ENCODE measurements around the gene RNASE2.
"Not testable (repeated sequence)": the region's sequence is repeated elsewhere in the genome, so short reads cannot be mapped to it uniquely, and the experiment has no call there.

RNASE2 gene

DNA sequence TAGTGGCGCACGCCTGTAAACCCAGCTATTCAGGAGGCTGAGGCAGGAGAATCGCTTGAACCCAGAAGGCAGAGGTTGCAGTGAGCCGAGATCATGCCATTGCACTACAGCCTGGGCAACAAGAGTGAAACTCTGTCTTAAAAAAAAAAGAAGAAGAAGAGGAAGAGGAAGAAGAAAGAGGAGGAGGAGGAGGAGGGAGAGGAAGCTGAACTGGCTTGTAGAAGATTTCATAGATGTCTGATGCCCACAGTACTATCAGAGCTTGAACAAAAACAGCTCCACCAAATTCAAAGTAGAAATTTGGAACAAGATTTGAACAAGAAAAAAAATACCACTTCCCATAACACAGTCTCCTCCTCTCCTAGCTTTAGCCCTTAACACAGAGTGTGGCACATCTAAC is 30.4 kb downstream of the RNASE2 start:
- not testable (repeated sequence) for DNase-seq

DNA sequence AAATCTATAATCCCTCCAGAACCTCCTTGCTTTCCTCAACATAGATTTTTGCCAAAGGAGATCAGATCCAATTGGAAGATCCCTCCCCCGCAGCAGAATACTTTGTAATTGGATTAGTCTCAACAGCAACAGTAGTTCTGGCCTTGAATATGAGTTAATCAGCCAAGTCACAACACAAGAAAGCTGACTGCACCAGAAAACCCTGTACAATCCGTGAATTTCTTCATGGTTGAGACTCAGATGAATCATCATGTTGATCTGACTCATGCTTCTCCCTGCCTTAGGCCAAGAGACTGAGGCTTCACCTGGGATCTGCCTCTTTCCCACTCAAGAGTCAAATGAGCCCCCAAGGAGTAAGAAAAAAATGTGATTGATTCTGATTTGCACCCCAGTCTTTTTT is 31.5 kb downstream of the RNASE2 start:
- DNase-seq, result no peak

DNA sequence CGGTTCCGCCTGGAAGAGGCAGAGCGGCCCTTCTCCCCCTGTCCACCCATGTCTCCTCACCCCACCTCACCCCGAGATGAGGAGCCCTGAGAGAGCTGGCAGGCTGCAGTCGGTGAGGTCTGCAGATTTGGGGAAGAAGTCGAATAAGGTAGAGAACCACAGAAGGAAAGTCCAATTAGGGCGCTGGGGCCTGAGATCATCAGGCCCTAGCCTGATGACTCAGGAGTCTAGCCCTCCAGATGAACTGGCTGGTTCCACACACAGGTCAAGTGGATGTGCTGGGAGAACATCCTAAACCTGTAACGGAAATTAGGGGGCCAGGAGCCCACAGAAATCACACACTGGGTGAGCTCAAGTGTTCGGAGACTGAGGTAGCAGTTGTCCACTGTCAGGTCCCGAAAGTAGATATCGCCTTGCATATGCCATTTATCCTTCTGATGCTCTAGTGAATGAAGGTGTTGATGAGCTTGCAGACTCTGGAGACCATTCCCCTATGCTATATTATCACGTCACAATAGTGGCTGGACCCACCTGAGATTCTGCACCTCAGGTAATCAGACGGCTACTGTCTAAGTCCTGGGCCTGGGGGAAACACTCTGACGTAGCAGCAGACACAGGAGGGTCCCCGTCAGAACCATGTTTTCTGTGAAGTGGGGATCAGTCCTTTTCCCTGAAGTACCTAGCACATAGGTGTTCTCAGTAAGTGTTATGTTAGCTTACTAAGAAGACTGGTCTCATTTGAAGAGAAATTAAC is 33.6 kb downstream of the RNASE2 start:
- no peak for DNase-seq

DNA sequence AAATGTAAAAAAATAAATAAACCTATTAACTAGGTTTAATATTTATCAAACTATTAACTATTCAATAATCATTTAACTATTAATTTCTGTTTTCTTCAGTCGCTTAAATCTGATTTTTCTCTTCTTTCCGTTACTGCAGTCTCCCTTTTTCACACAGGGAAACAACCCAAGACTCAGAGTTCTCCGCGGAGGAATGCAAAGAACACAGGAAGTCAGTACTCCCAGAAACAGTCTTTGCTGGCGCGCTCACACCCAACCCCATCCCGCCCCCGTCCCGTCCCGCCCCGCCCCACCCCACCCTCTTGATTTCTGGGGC is 34.1 kb downstream of the RNASE2 start:
- no peak for DNase-seq

DNA sequence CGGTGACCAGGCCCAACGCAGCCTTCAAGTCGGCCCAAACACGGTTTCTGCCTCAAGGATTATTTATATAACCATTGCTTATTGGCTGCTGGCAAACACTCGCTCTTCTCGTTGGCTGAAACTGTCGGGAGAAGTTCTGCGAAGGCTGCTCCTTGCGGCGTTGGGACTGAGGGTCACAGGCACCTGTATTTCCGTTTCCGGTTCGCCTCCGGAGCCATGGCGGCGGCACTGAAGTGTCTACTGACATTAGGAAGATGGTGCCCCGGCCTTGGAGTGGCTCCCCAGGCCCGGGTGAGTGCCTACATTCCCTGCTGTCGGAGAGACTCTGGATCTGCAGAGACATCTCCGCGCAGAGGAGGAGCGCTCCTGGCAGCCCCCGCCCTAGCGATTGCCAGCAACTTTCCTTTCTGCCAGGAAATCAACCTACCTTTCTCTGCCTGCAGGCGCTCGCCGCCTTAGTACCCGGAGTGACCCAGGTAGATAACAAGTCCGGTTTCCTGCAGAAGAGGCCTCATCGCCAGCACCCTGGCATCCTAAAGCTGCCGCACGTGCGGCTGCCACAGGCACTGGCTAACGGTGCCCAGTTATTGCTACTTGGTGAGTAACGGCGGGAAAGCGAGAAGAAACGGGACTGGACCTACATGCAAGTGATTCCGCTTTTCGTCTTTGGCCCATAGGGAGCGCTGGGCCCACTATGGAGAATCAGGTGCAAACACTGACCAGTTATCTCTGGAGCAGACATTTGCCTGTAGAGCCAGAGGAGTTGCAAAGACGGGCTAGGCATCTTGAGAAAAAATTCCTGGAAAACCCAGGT is 34.7 kb downstream of the RNASE2 start, which contains the start of gene METTL17:
Gene METTL17 (plus strand): TSS at position 194 of the 814 bp plus-strand sequence. CDS start 23 bp downstream, at position 217.
- DNase-seq, result peak; percentile 92

DNA sequence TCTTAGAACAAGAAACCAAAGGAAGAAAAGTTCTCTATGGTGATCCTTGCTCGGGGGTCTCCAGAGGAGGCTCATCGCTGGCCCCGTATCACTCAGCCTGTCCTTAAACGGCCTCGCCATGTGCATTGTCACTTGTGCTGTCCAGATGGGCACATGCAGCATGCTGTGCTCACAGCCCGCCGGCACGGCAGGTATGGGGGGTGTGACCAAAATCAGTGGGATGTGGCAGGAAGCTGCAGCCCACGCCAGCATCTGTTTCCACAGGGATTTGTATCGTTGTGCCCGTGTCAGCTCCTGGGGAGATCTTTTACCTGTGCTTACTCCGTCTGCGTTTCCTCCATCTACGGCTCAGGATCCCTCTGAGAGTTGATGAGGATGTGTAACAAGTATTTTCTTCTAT is 41.2 kb downstream of the RNASE2 start:
- DNase-seq, result no peak

DNA sequence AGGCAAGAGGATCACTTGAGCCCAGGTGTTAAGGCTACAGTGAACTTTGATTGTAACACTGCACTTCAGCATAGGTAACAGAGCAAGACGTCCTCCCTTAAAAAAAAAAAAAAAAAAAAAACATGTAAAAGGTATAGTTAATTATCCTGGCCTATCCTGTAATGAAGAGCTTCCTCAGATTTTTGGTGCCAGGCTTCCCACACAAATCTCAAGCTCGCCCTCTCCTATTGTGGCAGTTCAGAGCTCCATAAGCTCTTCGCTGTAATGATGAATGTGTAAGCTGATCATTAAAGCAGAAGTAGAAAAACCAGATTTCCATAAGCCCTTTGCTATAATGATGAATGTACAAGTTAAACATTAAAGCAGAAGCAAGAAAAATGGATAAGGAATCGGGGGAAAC is 41.8 kb downstream of the RNASE2 start:
- DNase-seq, result no peak

DNA sequence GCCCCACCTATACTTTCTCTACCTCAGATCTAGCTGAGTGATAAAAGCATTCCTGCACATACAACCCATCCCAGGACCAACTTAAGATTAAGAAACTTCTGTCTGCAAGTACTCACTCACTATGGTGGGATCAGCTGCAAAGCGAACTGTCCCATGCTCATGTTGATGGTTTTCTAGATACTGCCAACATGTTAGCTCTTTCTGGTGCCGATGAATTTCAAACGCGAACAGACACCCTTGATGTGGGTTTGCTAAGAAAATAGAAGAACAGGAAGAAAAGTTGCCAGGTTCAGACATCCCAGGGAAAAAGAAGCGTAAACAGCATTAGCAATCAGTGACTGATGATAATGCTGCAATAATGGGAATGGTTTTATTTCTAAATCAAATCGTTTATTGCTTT is 42.3 kb downstream of the RNASE2 start:
- DNase-seq, result no peak

DNA sequence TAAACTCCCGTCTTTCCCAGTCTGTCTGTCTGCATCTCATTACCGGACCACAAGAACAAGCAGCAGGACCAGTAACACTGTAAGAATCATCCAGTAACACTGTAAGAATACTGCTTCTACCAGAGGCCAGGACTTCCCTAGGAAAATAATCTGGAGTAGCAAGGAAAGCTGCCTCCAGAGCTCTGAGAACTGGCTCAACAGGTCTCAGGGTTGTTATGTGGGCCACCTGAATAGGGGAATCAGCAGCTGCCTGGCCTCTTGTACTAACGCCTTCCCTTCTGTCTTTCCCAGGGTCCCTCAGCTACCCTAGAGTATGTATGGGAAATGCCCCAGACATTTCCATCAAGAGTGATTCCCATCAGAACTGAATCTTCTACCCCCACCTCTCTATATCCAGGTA is 42.9 kb downstream of the RNASE2 start:
- DNase-seq, result no peak

DNA sequence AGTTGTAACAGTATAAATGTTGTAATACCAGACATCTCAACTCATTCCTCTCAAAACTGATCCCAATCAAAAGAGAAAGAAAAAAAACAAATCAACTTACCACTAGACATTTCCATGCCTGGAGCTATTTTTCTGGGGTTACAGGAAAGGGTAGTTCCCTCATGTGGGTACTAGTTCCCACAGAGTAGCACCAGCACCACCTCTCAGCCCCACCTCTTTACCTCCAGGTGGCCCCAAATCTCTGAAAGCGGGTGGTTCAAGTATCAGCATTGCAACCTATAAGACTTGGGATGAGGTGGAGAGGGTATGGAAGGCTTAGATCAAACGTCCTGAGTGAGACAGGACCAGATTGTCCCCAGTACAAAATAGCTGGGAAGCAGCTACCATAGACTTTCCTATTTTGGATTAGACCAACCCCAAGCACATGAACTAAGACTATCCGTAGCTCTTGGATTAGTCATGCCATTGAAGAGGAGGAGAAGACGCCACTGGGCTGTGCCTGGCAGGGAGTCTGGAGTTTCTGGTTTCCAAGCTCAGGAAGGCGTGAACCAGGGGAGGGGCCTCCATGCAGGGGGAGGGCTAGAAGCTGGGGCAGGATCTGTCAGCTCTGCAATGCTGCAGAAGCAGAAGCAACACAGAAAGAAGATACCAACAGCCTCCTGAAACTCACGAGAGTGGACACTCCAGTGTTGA is 43.5 kb downstream of the RNASE2 start, which contains the start of gene SLC39A2:
Gene SLC39A2 (plus strand): TSS at position 620 of the 693 bp plus-strand sequence. CDS start 154 bp downstream, outside the sequence.
- DNase-seq, result no peak

DNA sequence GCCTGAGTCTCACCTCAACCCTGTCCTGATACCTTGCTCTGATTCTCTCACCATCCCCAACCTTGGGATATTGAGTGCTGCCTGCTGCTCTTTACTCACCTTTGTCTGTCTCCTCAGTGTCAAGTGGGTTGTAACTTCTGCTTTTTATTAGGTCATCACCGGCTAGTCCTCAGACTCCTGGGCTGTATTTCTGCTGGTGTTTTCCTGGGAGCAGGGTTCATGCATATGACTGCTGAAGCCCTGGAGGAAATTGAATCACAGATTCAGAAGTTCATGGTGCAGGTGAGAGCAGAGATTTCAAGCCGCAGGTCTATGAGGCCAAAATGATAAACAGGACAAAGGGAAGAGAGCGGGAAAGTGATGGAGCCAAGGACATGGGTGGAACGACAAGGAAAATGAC is 44.3 kb downstream of the RNASE2 start:
- no peak for DNase-seq

DNA sequence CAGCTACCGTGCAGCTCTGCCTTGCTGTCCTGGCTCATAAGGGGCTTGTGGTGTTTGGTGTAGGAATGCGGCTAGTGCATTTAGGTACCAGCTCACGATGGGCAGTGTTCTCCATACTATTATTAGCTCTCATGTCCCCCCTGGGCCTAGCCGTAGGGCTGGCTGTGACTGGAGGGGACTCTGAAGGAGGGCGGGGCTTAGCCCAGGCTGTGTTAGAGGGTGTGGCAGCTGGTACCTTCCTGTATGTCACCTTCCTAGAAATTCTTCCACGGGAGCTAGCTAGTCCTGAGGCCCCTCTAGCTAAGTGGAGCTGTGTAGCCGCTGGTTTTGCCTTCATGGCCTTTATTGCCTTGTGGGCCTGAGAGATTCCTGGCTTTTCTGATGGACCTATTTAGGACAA is 45.9 kb downstream of the RNASE2 start:
- no peak for DNase-seq

DNA sequence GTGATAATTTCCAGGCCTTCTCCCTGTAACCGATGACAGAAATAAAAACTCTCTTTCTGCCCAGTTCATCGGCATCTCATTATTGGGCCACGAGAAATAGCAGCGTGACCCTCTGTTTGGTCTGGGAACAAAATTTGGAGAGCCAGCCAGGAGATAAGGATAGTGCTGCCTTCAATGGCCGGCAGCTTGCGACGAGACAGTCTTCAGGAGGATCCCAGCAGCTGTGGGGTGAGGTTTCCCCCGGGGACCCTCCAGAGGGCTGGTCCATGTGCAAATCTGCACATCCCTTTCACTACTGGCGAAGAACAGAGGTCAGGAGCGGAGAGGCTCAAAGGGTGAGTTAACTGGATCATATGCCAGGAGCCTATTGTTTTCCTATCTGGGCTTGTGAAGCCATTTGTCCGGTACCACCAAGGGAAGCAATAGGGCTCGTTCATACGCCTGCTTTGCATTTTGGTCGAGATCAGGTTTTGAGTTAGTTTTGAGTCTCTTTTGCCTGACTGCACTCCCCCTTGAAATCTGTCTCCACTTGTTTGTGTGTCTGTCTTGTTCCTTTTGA is 48.6 kb downstream of the RNASE2 start:
- no peak for DNase-seq
